Heart left ventricle (tissue), 16 donors: ENCODE measurements around the gene ZNF692. TPM values are rescaled to one million over a fixed set of nuclear protein-coding genes. Genes with fewer than 3 reads are reported as not detected.
"Not testable (repeated sequence)": the region's sequence is repeated elsewhere in the genome, so short reads cannot be mapped to it uniquely, and the experiment has no call there.

Experiments
- ATAC-seq, 4 donors: fragments of 200-7000 bp; cut with Tn5 transposase; one replicate each; pipeline ENCODE4 v1.9.1; 2020 to 2022; ENCODE audit warnings: moderate library complexity in 4 of 4, mild to moderate bottlenecking in 3 of 4, moderate number of reproducible peaks in 1 of 4
- DNase-seq, 5 donors: peaks; one replicate each; pipeline ENCODE4 v3.0.0-alpha.2; 2020
- H3K27ac ChIP-seq, 12 donors: fragments of 200-600 bp; sonication (generic) in 4 of 12; one replicate each; pipeline versions ENCODE4 v1.5.0 to v1.8.0; 2016 to 2022; ENCODE audit warnings: mild to moderate bottlenecking in 2 of 12
- H3K27me3 ChIP-seq, 9 donors: fragments of 200-600 bp; sonication (generic) in 2 of 9; one replicate each; pipeline versions ENCODE4 v1.5.1 to v1.8.0; 2016 to 2022; ENCODE audit warnings: mild to moderate bottlenecking in 3 of 9
- H3K36me3 ChIP-seq, 9 donors: fragments of 200-600 bp; sonication (generic) in 2 of 9; one replicate each; pipeline versions ENCODE4 v1.5.0 to v1.8.0; 2018 to 2022; ENCODE audit warnings: mild to moderate bottlenecking in 2 of 9
- H3K4me1 ChIP-seq, 12 donors: fragments of 200-600 bp; sonication (generic) in 4 of 12; one replicate each; pipeline versions ENCODE4 v1.5.0 to v1.8.0; 2016 to 2022; ENCODE audit warnings: mild to moderate bottlenecking in 3 of 12
- H3K4me3 ChIP-seq, 12 donors: fragments of 200-600 bp; sonication (generic) in 4 of 12; one replicate each; pipeline versions ENCODE4 v1.5.0 to v1.8.0; 2017 to 2022; ENCODE audit warnings: mild to moderate bottlenecking in 9 of 12, moderate library complexity in 4 of 12
- H3K9me3 ChIP-seq, 12 donors: fragments of 200-600 bp; sonication (generic) in 4 of 12; one replicate each; pipeline versions ENCODE4 v1.5.0 to v1.8.0; 2016 to 2022; ENCODE audit warnings: mild to moderate bottlenecking in 1 of 12
- CTCF ChIP-seq, 12 donors: fragments of 200-600 bp; sonication (generic) in 4 of 12; IDR thresholded peaks; one replicate each; pipeline versions ENCODE4 v1.5.0 to v1.8.0; 2018 to 2022; ENCODE audit warnings: antibody characterized with exemption in 12 of 12, mild to moderate bottlenecking in 5 of 12
- POLR2A ChIP-seq, 2 donors: fragments of 450-650 bp; IDR thresholded peaks; one replicate each; pipeline ENCODE4 v1.6.1; 2017; ENCODE audit warnings: antibody characterized with exemption in 2 of 2, mild to moderate bottlenecking in 2 of 2, moderate library complexity in 2 of 2
- WGBS, 4 donors: extraction: QIAGEN DNeasy Blood & Tissue Kit in 2 of 4; methylation state at CpG; one replicate each; pipeline versions ENCODE4 v1.1.5 to v1.1.7; 2013 to 2018; 5-methylcytosine and 5-hydroxymethylcytosine counted together
- intact Hi-C, 10 donors: fragments of 100-400 bp; cut with DNase I; formaldehyde crosslinking; loops; one replicate each; pipeline versions ENCODE4 v1.11.1 to v1.14.2; 2022
- polyA plus RNA-seq, 2 donors: library from polyadenylated mRNA; stranded (reverse); fragments of 200-250 nt; gene quantifications; one replicate each; pipeline ENCODE4 v1.2.3, GENCODE V29; 2013
- total RNA-seq, 9 donors: library from RNA; depleted of rRNA in 2 of 9; stranded (reverse); fragments of >200 nt in 2 of 9; fragmentation: NEBNext Ultra II Directional in 3 of 9; extraction: Animal tissue kit (Norgen Biotek cat#: 25700) in 3 of 9; gene quantifications; one replicate each; pipeline versions ENCODE4 v1.1.0 to v1.2.4, GENCODE V29; 2016 to 2023
- donor health status: ischemic (EF 13 %, LVEDD 7.1; RV severe dilation, severe dysfunction).
- donor health status: healthy with polysubstance abuse.
- donor health status: DM: no; HTN: yes; CAD: no.
- donor health status: DM: no; HTN: no; CAD: no.
- donor health status: ischemic (EF 25% LVEDD 6.9; RV normal size, moderate dysfunction).
- donor health status: ischemic (EF 25% LVEDD 5.7; RV mildly dilated, moderate dysfunction).
- donor health status: healthy.
- donor health status: DM: yes; HTN: yes; CAD: no.
- donor health status: ischemic (EF 35%, LVEDD 5.7; RV mildly dilated, moderate dysfunction).
- donor health status: nonischemic (EF 11% LVEDD 7.7; RV severe dilation, severe dysfunction).
- donor health status: DM: yes; HTN: yes; CAD: no.
- donor health status: PGD.
- donor health status: ischemic (EF 29% LVEDD 5.4; RV normal size, mild dysfunction).
- donor health status: nonischemic (EF 23%, LVEDD 6.1; RV moderate dilation, normal function).

The ZNF692 gene
- total and polyA plus RNA-seq, 11 donors = 7.4 to 32.4 (median 14.8) TPM

- H3K36me3 ChIP-seq = no peaks in the 10 kb centered on the region
- no peak for ATAC-seq
- peaks cover 0 to 5% (median 0%) of the 10 kb centered on the region in 9 donors for H3K27me3 ChIP-seq
- DNase-seq = no peak
- peaks cover 0 to 4% (median 0%) of the 10 kb centered on the region in 12 donors for H3K4me1 ChIP-seq
- no peak overlapping the region for H3K4me3 ChIP-seq
- intact Hi-C loops = no loop called here
- 13 to 25% (median 18%) methylated on average over 1 of the region's 1 CpG for WGBS, 4 donors
- TF ChIP-seq POLR2A (IDR thresholded peaks at IDR 0.05) = no peak
- TF ChIP-seq CTCF (IDR thresholded peaks at IDR 0.05) = no peak
- no peak overlapping the region for H3K27ac ChIP-seq
- no peaks in the 10 kb centered on the region for H3K9me3 ChIP-seq
These were observed 27.5 kb upstream of the ZNF692 start for GRCh38 chr1:248886237-248886895.

- DNase-seq (no peak), ATAC-seq (no peak)
- intact Hi-C loops = no loop called here
- H3K27me3 ChIP-seq = peaks cover 0 to 5% (median 0%) of the 10 kb centered on the region in 9 donors
- H3K4me1 ChIP-seq = peaks cover 0 to 4% (median 0%) of the 10 kb centered on the region in 12 donors
- no peak overlapping the region for H3K27ac ChIP-seq
- no peak overlapping the region for H3K4me3 ChIP-seq
- 79 to 90% (median 88%) methylated on average over 1 of the region's 1 CpG for WGBS, 4 donors
- no peaks in the 10 kb centered on the region for H3K36me3 ChIP-seq
- TF ChIP-seq CTCF (IDR thresholded peaks at IDR 0.05) (no peak), POLR2A (IDR thresholded peaks at IDR 0.05) (no peak)
- no peaks in the 10 kb centered on the region for H3K9me3 ChIP-seq
These were observed 26.8 kb upstream of the ZNF692 start for GRCh38 chr1:248885646-248886045.

GRCh38 chr1:248884632-248885295 lies 25.9 kb upstream of the ZNF692 start:
- Histone ChIP-seq H3K27ac (no peak overlapping the region), H3K4me1 (peaks cover 0 to 4% (median 0%) of the 10 kb centered on the region in 12 donors), H3K36me3 (no peaks in the 10 kb centered on the region), H3K9me3 (no peaks in the 10 kb centered on the region), H3K4me3 (no peak overlapping the region), H3K27me3 (no peaks in the 10 kb centered on the region)
- intact Hi-C loops = no loop called here
- ATAC-seq = no peak
- WGBS, 4 donors = 69 to 81% (median 72%) methylated on average over 1 of the region's 1 CpG
- TF ChIP-seq CTCF (IDR thresholded peaks at IDR 0.05) (no peak), POLR2A (IDR thresholded peaks at IDR 0.05) (no peak)
- no peak for DNase-seq

GRCh38 chr1:248882427-248882826 lies 23.5 kb upstream of the ZNF692 start:
- H3K4me1 ChIP-seq, intact Hi-C loops, ATAC-seq, H3K36me3 ChIP-seq, H3K4me3 ChIP-seq, H3K9me3 ChIP-seq, DNase-seq, H3K27ac ChIP-seq, H3K27me3 ChIP-seq: not testable (repeated sequence)
- WGBS, 4 donors = 52 to 66% (median 60%) methylated on average over 7 of the region's 7 CpGs
